CD8-positive, alpha-beta memory T cell (primary cell): ENCODE results near the gene SLC26A11. TPM values are rescaled to one million over a fixed set of nuclear protein-coding genes. Genes with fewer than 3 reads are reported as not detected.
A peak's percentile ranks its signal among the peaks of the same experiment; 100 is the strongest.
"Not testable (repeated sequence)": the region's sequence is repeated elsewhere in the genome, so short reads cannot be mapped to it uniquely, and the experiment has no call there.

Experiments used
- CTCF ChIA-PET: fragments of 350-600 bp; sonication (Branson Sonifier 250); formaldehyde crosslinking; loops from one replicate; lab custom pipeline; 2021; ENCODE audit warnings: antibody characterized with exemption; lab: Charles Lee
- POLR2A ChIA-PET: fragments of 350-600 bp; sonication (Branson Sonifier 250); formaldehyde crosslinking; loops from one replicate; lab custom pipeline; 2021; ENCODE audit warnings: antibody characterized with exemption; lab: Charles Lee
- DNase-seq, 5 donors: peaks; one replicate each; pipeline versions ENCODE4 v3.0.0 to v3.0.0-alpha.2; 2020 to 2022; ENCODE audit warnings: mixed read lengths in 1 of 5
- H3K27ac ChIP-seq: one replicate; pipeline ENCODE4 v1.7.0; 2013; ENCODE audit warnings: low read depth, mild to moderate bottlenecking, low read length, moderate library complexity
- H3K27me3 ChIP-seq: 2 replicates; pipeline ENCODE4 v1.7.0; 2013; ENCODE audit warnings: low read length, mild to moderate bottlenecking; ENCODE audit not compliant: insufficient read depth, poor library complexity, severe bottlenecking
- H3K36me3 ChIP-seq: 2 replicates; pipeline ENCODE4 v1.7.0; 2013; ENCODE audit warnings: mild to moderate bottlenecking, low read length, moderate library complexity; ENCODE audit not compliant: insufficient read depth
- H3K4me1 ChIP-seq: 2 replicates; pipeline ENCODE4 v1.7.0; 2013; ENCODE audit warnings: mild to moderate bottlenecking, low read length, moderate library complexity; ENCODE audit not compliant: insufficient read depth
- H3K4me3 ChIP-seq: 2 replicates; pipeline ENCODE4 v1.7.0; 2013; ENCODE audit warnings: mild to moderate bottlenecking, low read length
- H3K9me3 ChIP-seq: 2 replicates; pipeline ENCODE4 v1.7.0; 2013; ENCODE audit warnings: mild to moderate bottlenecking, low read length
- H3K27ac Mint-ChIP-seq, 8 donors: one replicate each; pipeline ENCODE4 v1.8.0; 2020 to 2021; ENCODE audit warnings: mixed read lengths in 8 of 8, mild to moderate bottlenecking in 6 of 8, inconsistent platforms in 3 of 8, moderate library complexity in 3 of 8
- H3K27me3 Mint-ChIP-seq, 2 donors: one replicate each; pipeline ENCODE4 v1.8.0; 2020 to 2021; ENCODE audit warnings: mixed read lengths in 2 of 2, mild to moderate bottlenecking in 1 of 2, moderate library complexity in 1 of 2
- H3K36me3 Mint-ChIP-seq, 3 donors: one replicate each; pipeline ENCODE4 v1.8.0; 2020 to 2021; ENCODE audit warnings: mixed read lengths in 3 of 3, inconsistent platforms in 1 of 3, mild to moderate bottlenecking in 1 of 3
- H3K4me1 Mint-ChIP-seq, 3 donors: one replicate each; pipeline ENCODE4 v1.8.0; 2020 to 2021; ENCODE audit warnings: mixed read lengths in 3 of 3, inconsistent platforms in 1 of 3, mild to moderate bottlenecking in 1 of 3
- H3K4me3 Mint-ChIP-seq, 7 donors: one replicate each; pipeline ENCODE4 v1.8.0; 2020 to 2021; ENCODE audit warnings: mixed read lengths in 7 of 7, mild to moderate bottlenecking in 6 of 7, moderate library complexity in 4 of 7, inconsistent platforms in 2 of 7
- H3K9me3 Mint-ChIP-seq, 5 donors: one replicate each; pipeline ENCODE4 v1.8.0; 2020 to 2022; ENCODE audit warnings: mixed read lengths in 5 of 5, mild to moderate bottlenecking in 3 of 5, moderate library complexity in 2 of 5, inconsistent platforms in 1 of 5
- polyA plus RNA-seq: library from polyadenylated mRNA; unstranded; fragments of 300-500 nt; fragmentation: Illumina TruSeq; gene quantifications from one replicate; pipeline ENCODE4 v1.2.3, GENCODE V29; 2021
- total RNA-seq, 2 experiments: library from RNA; stranded (reverse); gene quantifications; one replicate each; pipeline ENCODE4 v1.2.3, GENCODE V29; 2021

The SLC26A11 gene
- total and polyA plus RNA-seq, 3 experiments from 2014 or later: 7.0 to 19.6 (median 18.1) TPM

DNA sequence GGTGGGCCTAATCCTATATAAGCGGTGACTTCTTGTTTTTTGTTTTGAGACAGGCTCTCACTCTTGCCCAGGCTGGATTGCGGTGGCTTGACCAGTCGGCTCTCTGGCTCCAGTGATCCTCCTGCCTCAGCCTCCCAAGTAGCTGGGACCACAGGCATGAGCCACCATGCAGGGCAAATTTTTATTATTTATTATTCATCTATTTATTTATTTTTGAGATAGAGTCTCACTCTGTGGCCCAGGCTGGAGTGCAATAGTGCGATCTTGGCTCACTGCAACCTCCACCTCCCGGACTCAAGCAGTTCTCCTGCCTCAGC is 35.8 kb downstream of the SLC26A11 start:
- Histone ChIP-seq H3K4me3 (no peak overlapping the region), H3K4me1 (peaks cover 20% of the 10 kb centered on the region), H3K27me3 (no peaks in the 10 kb centered on the region), H3K27ac (peak overlapping the region; percentile 79), H3K9me3 (no peaks in the 10 kb centered on the region), H3K36me3 (no peaks in the 10 kb centered on the region)
- Mint-ChIP-seq H3K27me3 (peaks cover 0 to 5% of the 10 kb centered on the region in 2 donors), H3K4me3 (peak overlapping the region in 1 of 7 donors; percentile 42), H3K36me3 (peaks cover 0 to 13% (median 2%) of the 10 kb centered on the region in 3 donors), H3K4me1 (peaks cover 36 to 57% (median 46%) of the 10 kb centered on the region in 3 donors), H3K9me3 (no peaks in the 10 kb centered on the region), H3K27ac (peak overlapping the region in 4 of 8 donors; percentile 15 to 89 (median 52))
- POLR2A ChIA-PET: interaction anchor here (2.1 kb wide), 1 partner anchor 9 kb away, joined by 12 read pairs; no protein-coding TSS in a partner anchor
- CTCF ChIA-PET: interaction anchor here (1.1 to 1.7 kb wide), 2 partner anchors 9 to 155 kb away, joined by 3 to 4 read pairs; partner anchors contain the start of gene GAA
- DNase-seq: no peak

DNA sequence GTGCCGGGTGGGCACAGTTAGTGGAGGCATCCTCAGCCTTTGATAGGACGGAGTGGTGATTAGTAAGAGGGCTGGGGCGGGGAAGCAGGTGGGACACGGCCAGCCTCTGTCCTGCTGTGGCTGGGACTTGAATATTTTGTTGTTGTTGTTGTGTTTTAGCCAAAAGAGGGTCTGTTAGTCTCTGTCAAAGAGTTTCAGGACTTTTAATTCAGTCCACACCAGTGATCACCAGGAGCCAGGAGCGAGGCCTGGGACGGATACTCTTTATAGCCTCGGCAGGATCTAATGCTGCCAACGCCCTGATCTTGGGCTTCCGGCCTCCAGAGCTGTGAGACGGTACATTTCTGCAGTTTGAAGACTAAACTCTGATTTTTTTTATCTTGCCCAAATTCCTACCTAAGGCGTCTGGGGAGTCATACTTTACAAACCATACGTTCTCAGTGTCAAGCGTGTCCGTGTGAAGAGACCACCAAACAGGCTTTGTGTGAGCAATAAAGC is 37.5 kb downstream of the SLC26A11 start:
- no peaks in the 10 kb centered on the region for H3K27me3 ChIP-seq
- H3K9me3 Mint-ChIP-seq: no peaks in the 10 kb centered on the region
- peak overlapping the region; percentile 49 for H3K27ac ChIP-seq
- ChIA-PET CTCF (no interaction called here), POLR2A (no interaction called here)
- H3K4me3 ChIP-seq: no peak overlapping the region
- peaks cover 46 to 67% (median 58%) of the 10 kb centered on the region in 3 donors for H3K4me1 Mint-ChIP-seq
- H3K4me3 Mint-ChIP-seq: peak overlapping the region; percentile 3 to 92 (median 69)
- H3K9me3 ChIP-seq: no peaks in the 10 kb centered on the region
- peaks cover 0 to 9% (median 0%) of the 10 kb centered on the region in 3 donors for H3K36me3 Mint-ChIP-seq
- no peaks in the 10 kb centered on the region for H3K36me3 ChIP-seq
- H3K27ac Mint-ChIP-seq: peak overlapping the region; percentile 85 to 98 (median 96)
- H3K27me3 Mint-ChIP-seq: peaks cover 0 to 5% of the 10 kb centered on the region in 2 donors
- DNase-seq: no peak
- peaks cover 32% of the 10 kb centered on the region for H3K4me1 ChIP-seq

DNA sequence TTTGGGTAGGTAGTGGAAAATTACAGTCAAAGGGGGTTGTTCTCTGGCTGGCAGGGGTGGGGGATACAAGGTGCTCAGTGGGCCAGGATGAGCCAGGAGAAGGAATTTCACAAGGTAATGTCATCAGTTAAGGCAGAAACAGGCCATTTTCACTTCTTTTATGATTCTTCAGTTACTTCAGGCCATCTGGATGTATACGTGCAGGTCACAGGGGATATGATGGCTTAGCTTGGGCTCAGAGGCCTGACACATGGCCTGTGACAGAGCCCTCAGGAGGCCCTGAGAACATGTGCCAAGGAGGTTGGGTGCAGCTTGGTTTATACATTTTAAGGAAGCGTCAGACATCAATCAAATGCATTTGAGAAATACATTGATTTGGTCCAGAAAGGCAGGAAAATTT is 38.1 kb downstream of the SLC26A11 start:
- H3K4me3 ChIP-seq, H3K27me3 ChIP-seq, H3K36me3 ChIP-seq, H3K9me3 Mint-ChIP-seq, DNase-seq, CTCF ChIA-PET, H3K9me3 ChIP-seq, POLR2A ChIA-PET, H3K27me3 Mint-ChIP-seq, H3K36me3 Mint-ChIP-seq: not testable (repeated sequence)
- H3K27ac ChIP-seq: peak overlapping the region; percentile 89
- Mint-ChIP-seq H3K4me3 (peak overlapping the region; percentile 60 to 93 (median 90)), H3K4me1 (peaks cover 44 to 65% (median 55%) of the 10 kb centered on the region in 3 donors), H3K27ac (peak overlapping the region; percentile 85 to 98 (median 96))
- peaks cover 33% of the 10 kb centered on the region for H3K4me1 ChIP-seq

DNA sequence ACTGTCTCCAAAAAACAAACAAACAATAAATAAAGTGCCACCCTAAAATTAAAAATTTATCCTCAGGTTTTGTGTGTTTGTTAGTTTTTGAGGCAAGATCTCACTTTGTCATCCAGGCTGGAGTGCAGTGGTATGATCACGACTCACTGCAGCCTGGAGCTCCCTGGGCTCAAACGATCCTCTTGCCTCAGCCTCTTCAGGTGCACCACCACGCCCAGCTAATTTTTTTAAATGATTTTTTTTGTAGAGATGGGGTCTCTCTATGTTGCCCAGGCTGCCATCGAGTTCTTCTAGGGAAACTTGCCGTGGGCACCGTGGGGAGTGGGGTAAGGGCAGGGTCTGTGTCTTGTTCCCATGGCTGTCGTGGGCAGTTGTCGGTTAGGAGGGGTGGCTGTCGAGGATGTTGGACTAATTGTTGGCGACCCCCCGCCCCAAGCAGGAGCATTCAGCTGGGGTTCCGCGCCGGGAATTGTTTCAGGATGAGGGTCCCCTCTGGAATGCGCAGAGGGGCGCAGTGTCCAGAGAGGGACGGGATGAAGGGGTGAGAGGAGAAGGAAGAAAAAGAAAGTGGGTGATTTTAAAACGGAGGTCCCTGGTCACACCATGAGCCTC is 39.3 kb downstream of the SLC26A11 start:
- H3K36me3 Mint-ChIP-seq: peaks cover 0 to 13% (median 1%) of the 10 kb centered on the region in 3 donors

DNA sequence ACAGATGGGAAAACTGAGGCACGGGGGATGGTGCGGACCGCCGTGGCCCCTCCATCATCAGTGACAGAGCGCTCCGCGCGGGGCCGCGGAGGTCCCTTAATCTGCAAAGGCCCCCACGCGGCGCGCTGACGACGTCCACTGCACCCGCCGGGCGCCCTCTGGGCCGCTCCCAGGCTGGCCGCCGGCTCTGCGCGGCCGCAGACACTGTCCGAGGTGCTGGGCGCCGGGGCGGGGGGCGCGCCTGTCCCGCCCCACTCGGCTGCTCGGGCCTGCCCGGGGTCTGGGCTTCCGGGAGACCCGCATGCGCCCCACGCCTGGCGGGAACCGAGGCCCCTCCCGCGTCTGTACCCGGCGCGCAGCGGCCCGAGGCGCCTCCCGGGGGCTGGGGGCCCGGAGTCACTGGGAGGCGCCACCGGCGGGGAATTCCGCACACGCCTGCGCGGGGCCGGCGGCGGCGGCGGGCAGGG is 39.9 kb downstream of the SLC26A11 start:
- peaks cover 0 to 8% of the 10 kb centered on the region in 2 donors for H3K27me3 Mint-ChIP-seq

More for the DNA sequence above, 39.3 kb downstream of the SLC26A11 start:
- ChIA-PET POLR2A (no interaction called here), CTCF (no interaction called here)
- no peaks in the 10 kb centered on the region for H3K27me3 ChIP-seq
- peaks cover 0 to 6% of the 10 kb centered on the region in 2 donors for H3K27me3 Mint-ChIP-seq
- peak overlapping the region; percentile 86 to 93 (median 90) for H3K4me3 Mint-ChIP-seq
- peak overlapping the region; percentile 93 to 99 (median 97) for H3K27ac Mint-ChIP-seq
- H3K4me1 ChIP-seq: peaks cover 26% of the 10 kb centered on the region
- peaks cover 43 to 60% (median 51%) of the 10 kb centered on the region in 3 donors for H3K4me1 Mint-ChIP-seq
- H3K9me3 Mint-ChIP-seq: no peaks in the 10 kb centered on the region
- H3K36me3 ChIP-seq: no peaks in the 10 kb centered on the region
- no peaks in the 10 kb centered on the region for H3K9me3 ChIP-seq
- peak overlapping the region; percentile 50 for H3K4me3 ChIP-seq
- peak in 1 of 5 donors; percentile 28 for DNase-seq
- peak overlapping the region; percentile 89 for H3K27ac ChIP-seq

DNA sequence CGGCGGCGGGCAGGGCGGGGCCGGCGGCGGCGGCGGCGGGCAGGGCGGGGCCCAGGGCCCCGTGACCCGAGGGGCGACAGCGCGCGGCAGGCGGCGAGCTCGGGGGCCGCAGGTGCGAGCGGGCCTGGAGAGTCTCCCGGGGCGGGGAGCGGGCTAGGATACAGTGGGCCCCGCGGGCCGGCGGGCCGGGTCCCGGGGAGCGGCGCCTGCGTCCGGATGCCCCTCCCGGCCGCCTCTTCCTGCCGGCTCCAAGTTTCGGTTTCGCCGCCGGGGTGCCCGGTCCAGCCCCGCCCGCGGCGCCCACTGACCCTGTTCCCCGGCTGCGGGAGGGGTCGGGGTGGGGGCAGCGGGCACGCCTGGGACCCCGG is 40.5 kb downstream of the SLC26A11 start, which contains the start of gene RNF213:
RNF213 (plus strand) TSS at position 62 of the 368 bp plus-strand sequence. CDS start 2,830 bp downstream, outside the sequence.
- Mint-ChIP-seq H3K36me3 (peaks cover 2 to 18% (median 6%) of the 10 kb centered on the region in 3 donors), H3K4me1 (peaks cover 45 to 62% (median 49%) of the 10 kb centered on the region in 3 donors), H3K27me3 (peaks cover 0 to 8% of the 10 kb centered on the region in 2 donors), H3K9me3 (no peaks in the 10 kb centered on the region), H3K4me3 (peak within 1 kb of the TSS; percentile 89 to 99 (median 93)), H3K27ac (peak within 1 kb of the TSS; percentile 93 to 99 (median 97))
- peak within 1 kb of the TSS; percentile 98 for H3K4me3 ChIP-seq
- ChIA-PET CTCF (no interaction called here), POLR2A (interaction anchor here (0.7 kb wide), 1 partner anchor 28 kb away, joined by 3 read pairs; no protein-coding TSS in a partner anchor)
- DNase-seq: peak; percentile 48 to 78 (median 65)
- peak within 1 kb of the TSS; percentile 89 for H3K27ac ChIP-seq
- H3K36me3 ChIP-seq: no peaks in the 10 kb centered on the region
- no peaks in the 10 kb centered on the region for H3K27me3 ChIP-seq
- H3K4me1 ChIP-seq: peaks cover 34% of the 10 kb centered on the region
- H3K9me3 ChIP-seq: no peaks in the 10 kb centered on the region

More for the DNA sequence above, 39.9 kb downstream of the SLC26A11 start:
- POLR2A ChIA-PET: interaction anchor here (0.7 kb wide), 1 partner anchor 27 kb away, joined by 3 read pairs; no protein-coding TSS in a partner anchor
- Mint-ChIP-seq H3K4me3 (peak overlapping the region; percentile 86 to 93 (median 90)), H3K36me3 (peaks cover 0 to 14% (median 3%) of the 10 kb centered on the region in 3 donors), H3K9me3 (no peaks in the 10 kb centered on the region), H3K4me1 (peaks cover 41 to 60% (median 48%) of the 10 kb centered on the region in 3 donors), H3K27ac (peak overlapping the region; percentile 93 to 99 (median 97))
- DNase-seq: peak; percentile 79 to 91 (median 83)
- Histone ChIP-seq H3K27me3 (no peaks in the 10 kb centered on the region), H3K36me3 (no peaks in the 10 kb centered on the region), H3K27ac (peak overlapping the region; percentile 89), H3K4me3 (peak overlapping the region; percentile 50), H3K9me3 (no peaks in the 10 kb centered on the region), H3K4me1 (peaks cover 27% of the 10 kb centered on the region)
- CTCF ChIA-PET: no interaction called here

DNA sequence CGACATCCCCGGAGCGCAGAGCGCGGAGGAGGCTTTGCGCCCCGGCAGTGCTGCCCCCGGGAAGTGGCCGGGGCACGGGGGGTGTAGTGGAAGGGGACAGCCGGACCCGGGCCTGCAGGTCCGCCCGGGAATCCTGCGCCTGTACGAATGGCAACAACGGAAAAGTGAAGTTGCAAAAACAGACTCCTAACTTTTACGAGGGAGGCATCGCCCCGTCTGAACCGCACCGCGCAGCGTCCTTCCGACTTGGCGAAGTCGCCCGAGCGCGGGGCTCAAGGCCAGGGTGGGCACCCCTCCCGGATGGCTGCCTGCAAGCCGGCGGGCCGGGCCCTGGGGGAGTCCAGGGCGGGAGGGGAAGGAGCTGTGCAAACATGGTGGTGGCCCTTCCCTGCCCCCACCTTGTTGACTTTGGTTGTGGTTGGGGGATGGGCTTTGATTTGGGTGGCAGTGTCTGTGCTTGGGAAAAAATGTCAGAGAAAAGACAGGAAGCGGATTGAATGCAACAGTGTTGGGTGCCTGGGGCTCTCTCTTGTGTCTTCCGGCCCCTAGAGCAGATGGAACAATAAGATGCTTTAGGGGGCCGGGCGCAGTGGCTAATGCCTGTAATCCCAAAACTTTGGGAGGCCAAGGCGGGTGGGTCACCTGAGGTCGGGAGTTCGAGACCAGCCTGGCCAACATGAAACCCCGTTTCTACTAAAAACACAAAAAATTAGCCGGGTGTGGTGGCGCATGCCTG is 41.1 kb downstream of the SLC26A11 start:
- Mint-ChIP-seq H3K27ac (peak overlapping the region; percentile 89 to 98 (median 95)), H3K36me3 (peaks cover 4 to 21% (median 9%) of the 10 kb centered on the region in 3 donors), H3K4me3 (peak overlapping the region; percentile 89 to 99 (median 93)), H3K27me3 (peaks cover 0 to 8% of the 10 kb centered on the region in 2 donors), H3K9me3 (no peaks in the 10 kb centered on the region), H3K4me1 (peaks cover 48 to 66% (median 52%) of the 10 kb centered on the region in 3 donors)
- ChIA-PET POLR2A (interaction anchor here (0.6 to 0.9 kb wide), 2 partner anchors 9 to 42 kb away, joined by 5 to 7 read pairs; partner anchors contain the start of gene SGSH), CTCF (no interaction called here)
- Histone ChIP-seq H3K27me3 (no peaks in the 10 kb centered on the region), H3K4me3 (peak overlapping the region; percentile 98), H3K27ac (peak overlapping the region; percentile 87), H3K4me1 (peaks cover 39% of the 10 kb centered on the region), H3K36me3 (no peaks in the 10 kb centered on the region), H3K9me3 (no peaks in the 10 kb centered on the region)
- DNase-seq: peak; percentile 38 to 87 (median 73)
